T-cell (primary cell): Measurements from ENCODE around the gene FRMD1. TPM values are rescaled to one million over a fixed set of nuclear protein-coding genes. Genes with fewer than 3 reads are reported as not detected.

Experiments used
- ATAC-seq, 4 experiments: fragments of 200-7000 bp in 3 of 4; fragments of 150-1000 bp in 1 of 4; cut with Tn5 transposase; replicated peaks in 1 of 4; 1 replicate in 3 of 4; 2 replicates in 1 of 4; pipeline ENCODE4 v1.10.0; 2021; ENCODE audit warnings: moderate library complexity in 3 of 4, mild to moderate bottlenecking in 2 of 4, moderate number of reproducible peaks in 1 of 4
- CTCF ChIA-PET, 2 donors: fragments of 300-600 bp; sonication (Branson Sonifier 250); formaldehyde crosslinking; loops; one replicate each; lab custom pipeline; 2022; ENCODE audit warnings: antibody characterized with exemption in 2 of 2; lab: Charles Lee
- POLR2A ChIA-PET, 2 donors: fragments of 300-600 bp; sonication (Branson Sonifier 250); formaldehyde crosslinking; loops; one replicate each; lab custom pipeline; 2022; ENCODE audit warnings: antibody characterized with exemption in 2 of 2; lab: Charles Lee
- DNase-seq, 35 experiments: peaks; one replicate each; pipeline versions ENCODE4 v3.0.0 to v3.0.0-alpha.2; 2013 to 2023
- H3K27ac ChIP-seq: one replicate; pipeline ENCODE4 v1.5.1; 2013; ENCODE audit warnings: low read length
- H3K27me3 ChIP-seq, 2 experiments: replicated peaks in 1 of 2; 1 replicate in 1 of 2; 2 replicates in 1 of 2; pipeline versions ENCODE4 v1.6.1 to v1.7.0; 2013; ENCODE audit warnings: low read length in 1 of 2, mixed read lengths in 1 of 2; ENCODE audit not compliant: control insufficient read depth in 2 of 2, insufficient read depth in 2 of 2; ENCODE audit errors: extremely low read depth in 1 of 2
- H3K36me3 ChIP-seq, 2 donors: 1 replicate in 1 of 2; 2 replicates in 1 of 2; pipeline versions ENCODE4 v1.6.1 to v1.7.0; 2013; ENCODE audit warnings: low read length in 1 of 2; ENCODE audit not compliant: control insufficient read depth in 2 of 2, insufficient read depth in 1 of 2; ENCODE audit errors: extremely low read depth in 1 of 2
- H3K4me1 ChIP-seq, 2 experiments: 1 replicate in 1 of 2; 2 replicates in 1 of 2; pipeline versions ENCODE4 v1.6.1 to v1.7.0; 2013; ENCODE audit warnings: low read length in 2 of 2, mixed read lengths in 1 of 2; ENCODE audit not compliant: insufficient read depth in 2 of 2, control insufficient read depth in 1 of 2; ENCODE audit errors: extremely low read depth in 1 of 2
- H3K4me3 ChIP-seq, 2 donors: 1 replicate in 1 of 2; 2 replicates in 1 of 2; pipeline versions ENCODE4 v1.5.1 to v1.7.0; 2013; ENCODE audit warnings: mild to moderate bottlenecking in 2 of 2, low read length in 1 of 2, moderate library complexity in 1 of 2; ENCODE audit not compliant: control insufficient read depth in 1 of 2; ENCODE audit errors: extremely low read depth in 1 of 2
- H3K9me3 ChIP-seq: 2 replicates; pipeline ENCODE4 v1.7.0; 2013
- H3K27ac Mint-ChIP-seq, 2 donors: one replicate each; pipeline ENCODE4 v1.8.0; 2020 to 2021; ENCODE audit warnings: mild to moderate bottlenecking in 2 of 2, mixed read lengths in 2 of 2
- H3K27me3 Mint-ChIP-seq, 2 donors: one replicate each; pipeline ENCODE4 v1.8.0; 2021 to 2022; ENCODE audit warnings: mixed read lengths in 2 of 2
- H3K36me3 Mint-ChIP-seq: one replicate; pipeline ENCODE4 v1.8.0; 2021; ENCODE audit warnings: mixed read lengths
- H3K4me1 Mint-ChIP-seq, 3 donors: one replicate each; pipeline ENCODE4 v1.8.0; 2020 to 2022; ENCODE audit warnings: mixed read lengths in 3 of 3, mild to moderate bottlenecking in 1 of 3
- H3K4me3 Mint-ChIP-seq, 3 donors: one replicate each; pipeline ENCODE4 v1.8.0; 2020 to 2022; ENCODE audit warnings: mild to moderate bottlenecking in 3 of 3, mixed read lengths in 3 of 3, moderate library complexity in 3 of 3
- H3K9me3 Mint-ChIP-seq, 3 donors: one replicate each; pipeline ENCODE4 v1.8.0; 2020 to 2022; ENCODE audit warnings: mixed read lengths in 3 of 3
- WGBS: methylation state at CpG from one replicate; pipeline ENCODE4 v1.1.5; 2013; ENCODE audit warnings: missing lambda C conversion rate; ENCODE audit not compliant: insufficient coverage; 5-methylcytosine and 5-hydroxymethylcytosine counted together
- total RNA-seq, 35 experiments: library from RNA in 6 of 35; stranded (reverse) in 6 of 35; fragments of 120-200 nt in 1 of 35; gene quantifications; one replicate each; pipeline versions ENCODE4 v1.2.1 to v1.2.4 and lab custom pipeline; 2013 to 2026

Gene FRMD1
- total RNA-seq, 5 donors from 2014 or later (not counting 1 experiment from before 2014, with no cell fraction given): not detected

- no peaks in the 10 kb centered on the region for H3K9me3 ChIP-seq
- Mint-ChIP-seq H3K27me3 (no peaks in the 10 kb centered on the region), H3K9me3 (no peaks in the 10 kb centered on the region), H3K4me1 (no peaks in the 10 kb centered on the region), H3K36me3 (no peaks in the 10 kb centered on the region), H3K27ac (no peak overlapping the region), H3K4me3 (no peak overlapping the region)
- no peaks in the 10 kb centered on the region for H3K36me3 ChIP-seq
- no peak for DNase-seq
- 81% methylated on average over 11 of the region's 14 CpGs for WGBS
- no peaks in the 10 kb centered on the region for H3K27me3 ChIP-seq
- no peak for ATAC-seq
- ChIA-PET CTCF (interaction anchor here in 1 of 2 donors (0.7 kb wide), 1 partner anchor 1016 kb away, joined by 8 read pairs; no protein-coding TSS in a partner anchor), POLR2A (no interaction called here)
- no peak overlapping the region for H3K27ac ChIP-seq
- no peak overlapping the region for H3K4me3 ChIP-seq
- H3K4me1 ChIP-seq: no peaks in the 10 kb centered on the region
Observed at GRCh38 chr6:168053957-168054471, 25.0 kb downstream of the FRMD1 start.

- Mint-ChIP-seq H3K9me3 (no peaks in the 10 kb centered on the region), H3K36me3 (no peaks in the 10 kb centered on the region), H3K27me3 (no peaks in the 10 kb centered on the region), H3K4me3 (no peak overlapping the region), H3K27ac (no peak overlapping the region), H3K4me1 (no peaks in the 10 kb centered on the region)
- 85% methylated on average over 34 of the region's 38 CpGs for WGBS
- CTCF ChIA-PET: no interaction called here
- Histone ChIP-seq H3K27me3 (no peaks in the 10 kb centered on the region), H3K36me3 (no peaks in the 10 kb centered on the region), H3K27ac (no peak overlapping the region), H3K4me1 (no peaks in the 10 kb centered on the region), H3K9me3 (no peaks in the 10 kb centered on the region), H3K4me3 (no peak overlapping the region)
- no peak for ATAC-seq
- POLR2A ChIA-PET: no interaction called here
- DNase-seq: no peak
Observed at GRCh38 chr6:168053086-168053956, 25.7 kb downstream of the FRMD1 start.

GRCh38 chr6:168052291-168052891 is 26.6 kb downstream of the FRMD1 start:
- H3K27ac Mint-ChIP-seq: no peak overlapping the region
- WGBS: 88% methylated on average over 25 of the region's 26 CpGs

GRCh38 chr6:168051648-168052047 is 27.4 kb downstream of the FRMD1 start:
- Mint-ChIP-seq H3K4me3 (no peak overlapping the region), H3K27me3 (no peaks in the 10 kb centered on the region), H3K36me3 (no peaks in the 10 kb centered on the region), H3K9me3 (no peaks in the 10 kb centered on the region), H3K4me1 (no peaks in the 10 kb centered on the region), H3K27ac (no peak overlapping the region)
- no peaks in the 10 kb centered on the region for H3K4me1 ChIP-seq
- ChIA-PET CTCF (no interaction called here), POLR2A (no interaction called here)
- H3K36me3 ChIP-seq: no peaks in the 10 kb centered on the region
- no peak overlapping the region for H3K4me3 ChIP-seq
- no peak for DNase-seq
- H3K27ac ChIP-seq: no peak overlapping the region
- no peaks in the 10 kb centered on the region for H3K27me3 ChIP-seq
- no peak for ATAC-seq
- H3K9me3 ChIP-seq: no peaks in the 10 kb centered on the region
- 86% methylated on average over 9 of the region's 9 CpGs for WGBS

More at GRCh38 chr6:168052291-168052891, 26.6 kb downstream of the FRMD1 start:
- Histone ChIP-seq H3K9me3 (no peaks in the 10 kb centered on the region), H3K27ac (no peak overlapping the region), H3K4me3 (no peak overlapping the region), H3K27me3 (no peaks in the 10 kb centered on the region), H3K36me3 (no peaks in the 10 kb centered on the region), H3K4me1 (no peaks in the 10 kb centered on the region)
- H3K9me3 Mint-ChIP-seq: no peaks in the 10 kb centered on the region
- ATAC-seq (no peak), DNase-seq (no peak)
- POLR2A ChIA-PET: no interaction called here
- CTCF ChIA-PET: no interaction called here
- H3K36me3 Mint-ChIP-seq: no peaks in the 10 kb centered on the region
- H3K4me1 Mint-ChIP-seq: no peaks in the 10 kb centered on the region
- no peak overlapping the region for H3K4me3 Mint-ChIP-seq
- no peaks in the 10 kb centered on the region for H3K27me3 Mint-ChIP-seq

- Histone ChIP-seq H3K4me1 (no peaks in the 10 kb centered on the region), H3K27me3 (no peaks in the 10 kb centered on the region), H3K36me3 (no peaks in the 10 kb centered on the region), H3K9me3 (no peaks in the 10 kb centered on the region), H3K27ac (no peak overlapping the region), H3K4me3 (no peak overlapping the region)
- ChIA-PET CTCF (no interaction called here), POLR2A (no interaction called here)
- 80% methylated on average over 23 of the region's 23 CpGs for WGBS
- ATAC-seq (no peak), DNase-seq (no peak)
- Mint-ChIP-seq H3K27ac (no peak overlapping the region), H3K27me3 (no peaks in the 10 kb centered on the region), H3K36me3 (no peaks in the 10 kb centered on the region), H3K4me1 (no peaks in the 10 kb centered on the region), H3K9me3 (no peaks in the 10 kb centered on the region), H3K4me3 (no peak overlapping the region)
Observed at GRCh38 chr6:168050881-168051586, 28.0 kb downstream of the FRMD1 start.

GRCh38 chr6:168050225-168050880 is 28.7 kb downstream of the FRMD1 start:
- Mint-ChIP-seq H3K4me1 (no peaks in the 10 kb centered on the region), H3K27me3 (no peaks in the 10 kb centered on the region), H3K27ac (no peak overlapping the region), H3K4me3 (no peak overlapping the region), H3K9me3 (no peaks in the 10 kb centered on the region), H3K36me3 (no peaks in the 10 kb centered on the region)
- no peak overlapping the region for H3K27ac ChIP-seq
- H3K36me3 ChIP-seq: no peaks in the 10 kb centered on the region
- CTCF ChIA-PET: no interaction called here
- POLR2A ChIA-PET: no interaction called here
- no peaks in the 10 kb centered on the region for H3K9me3 ChIP-seq
- ATAC-seq: no peak
- WGBS: 92% methylated on average over 27 of the region's 27 CpGs
- DNase-seq: no peak
- no peak overlapping the region for H3K4me3 ChIP-seq
- H3K4me1 ChIP-seq: no peaks in the 10 kb centered on the region
- peaks cover 0 to 5% of the 10 kb centered on the region in 2 experiments for H3K27me3 ChIP-seq
